ENCODE measurements around the gene SLAMF9.

SLAMF9 gene

GRCh38 chr1:159974350-159974965 is 20.4 kb upstream of the SLAMF9 start:
- no peak for DNase-seq (ENCODE audit: low read depth)

- no peak for DNase-seq (ENCODE audit: low read depth)
These were observed 19.4 kb upstream of the SLAMF9 start for GRCh38 chr1:159973350-159973940.

GRCh38 chr1:159972443-159973205 is 18.6 kb upstream of the SLAMF9 start:
- no peak for DNase-seq (ENCODE audit: low read depth)

- no peak for DNase-seq (ENCODE audit: low read depth)
These were observed 16.9 kb upstream of the SLAMF9 start for GRCh38 chr1:159970932-159971342.

- DNase-seq (ENCODE audit: low read depth), result no peak
These were observed 14.9 kb upstream of the SLAMF9 start for GRCh38 chr1:159968901-159969300.

- no peak for DNase-seq (ENCODE audit: low read depth)
These were observed 11.2 kb upstream of the SLAMF9 start for GRCh38 chr1:159965263-159965662.

GRCh38 chr1:159964144-159964543 is 10.1 kb upstream of the SLAMF9 start:
- no peak for DNase-seq (ENCODE audit: low read depth)

GRCh38 chr1:159962176-159962575 is 8.1 kb upstream of the SLAMF9 start:
- DNase-seq (ENCODE audit: low read depth), result no peak

GRCh38 chr1:159961636-159962035 is 7.6 kb upstream of the SLAMF9 start:
- DNase-seq (ENCODE audit: low read depth), result no peak

- no peak for DNase-seq (ENCODE audit: low read depth)
These were observed 6.8 kb upstream of the SLAMF9 start for GRCh38 chr1:159960721-159961381.

GRCh38 chr1:159959451-159959850 is 5.4 kb upstream of the SLAMF9 start:
- DNase-seq (ENCODE audit: low read depth), result no peak

GRCh38 chr1:159958719-159959380 is 4.8 kb upstream of the SLAMF9 start:
- no peak for DNase-seq (ENCODE audit: low read depth)

GRCh38 chr1:159957824-159958268 is 3.8 kb upstream of the SLAMF9 start:
- no peak for DNase-seq (ENCODE audit: low read depth)

- no peak for DNase-seq (ENCODE audit: low read depth)
These were observed 1.4 kb upstream of the SLAMF9 start for GRCh38 chr1:159955456-159955855.

GRCh38 chr1:159952932-159953331 is 1.1 kb downstream of the SLAMF9 start:
- DNase-seq (ENCODE audit: low read depth), result no peak

- no peak for DNase-seq (ENCODE audit: low read depth)
These were observed 2.5 kb downstream of the SLAMF9 start for GRCh38 chr1:159951551-159951950.

- DNase-seq (ENCODE audit: low read depth), result no peak
These were observed 3.0 kb downstream of the SLAMF9 start for GRCh38 chr1:159951016-159951415.

GRCh38 chr1:159949981-159950381 is 4.1 kb downstream of the SLAMF9 start:
- DNase-seq (ENCODE audit: low read depth), result no peak

- DNase-seq (ENCODE audit: low read depth), result no peak
These were observed 4.9 kb downstream of the SLAMF9 start for GRCh38 chr1:159949123-159949522.

GRCh38 chr1:159947942-159948341 is 6.1 kb downstream of the SLAMF9 start:
- no peak for DNase-seq (ENCODE audit: low read depth)

- DNase-seq (ENCODE audit: low read depth), result no peak
These were observed 7.5 kb downstream of the SLAMF9 start for GRCh38 chr1:159946242-159947187.

Data from activated T-helper 1 cell treated with Interleukin-2 at 50 U/mL for 16 hours (primary cell).